GM18909 (cell line): ENCODE results near the gene ITGB1.
"Not testable (repeated sequence)": the region's sequence is repeated elsewhere in the genome, so short reads cannot be mapped to it uniquely, and the experiment has no call there.

Experiments
- ATAC-seq: cut with Tn5 transposase; IDR thresholded peaks from one replicate; pipeline ENCODE4 v1.9.1; 2021; ENCODE audit warnings: mild to moderate bottlenecking; ENCODE audit not compliant: unreplicated experiment, poor library complexity

ITGB1 gene

GRCh38 chr10:32895200-32895968 is 62.6 kb downstream of the ITGB1 start:
- ATAC-seq = not testable (repeated sequence)

GRCh38 chr10:32893916-32894664 is 63.9 kb downstream of the ITGB1 start:
- no peak for ATAC-seq

- no peak for ATAC-seq
These were observed 64.6 kb downstream of the ITGB1 start for GRCh38 chr10:32893434-32893833.

- ATAC-seq = no peak
These were observed 66.8 kb downstream of the ITGB1 start for GRCh38 chr10:32891261-32891660.

GRCh38 chr10:32890444-32890843 is 67.6 kb downstream of the ITGB1 start:
- ATAC-seq = no peak

- ATAC-seq = no peak
These were observed 68.3 kb downstream of the ITGB1 start for GRCh38 chr10:32889631-32890212.

- ATAC-seq = no peak
These were observed 69.7 kb downstream of the ITGB1 start for GRCh38 chr10:32888161-32888927.

- ATAC-seq = no peak
These were observed 70.5 kb downstream of the ITGB1 start for GRCh38 chr10:32887481-32887880.

- ATAC-seq = no peak
These were observed 76.0 kb downstream of the ITGB1 start for GRCh38 chr10:32882076-32882475.

- ATAC-seq = no peak
These were observed 79.4 kb downstream of the ITGB1 start for GRCh38 chr10:32878646-32879045.

GRCh38 chr10:32877915-32878314 is 80.1 kb downstream of the ITGB1 start:
- no peak for ATAC-seq

GRCh38 chr10:32865170-32865569 is 92.9 kb downstream of the ITGB1 start:
- ATAC-seq = no peak

- no peak for ATAC-seq
These were observed 103.6 kb downstream of the ITGB1 start for GRCh38 chr10:32854435-32854834.

- no peak for ATAC-seq
These were observed 106.7 kb downstream of the ITGB1 start for GRCh38 chr10:32851301-32851700.
